ENCODE data around the gene CLCN7. TPM values are rescaled to one million over a fixed set of nuclear protein-coding genes. Genes with fewer than 3 reads are reported as not detected.
A peak's percentile ranks its signal among the peaks of the same experiment; 100 is the strongest.

Gene CLCN7
- total and polyA plus RNA-seq, 9 of the 15 experiments (the other 6 are each of a cell fraction or from before 2014, with no cell fraction given) = 0.06 to 126 (median 18.7) TPM

DNA sequence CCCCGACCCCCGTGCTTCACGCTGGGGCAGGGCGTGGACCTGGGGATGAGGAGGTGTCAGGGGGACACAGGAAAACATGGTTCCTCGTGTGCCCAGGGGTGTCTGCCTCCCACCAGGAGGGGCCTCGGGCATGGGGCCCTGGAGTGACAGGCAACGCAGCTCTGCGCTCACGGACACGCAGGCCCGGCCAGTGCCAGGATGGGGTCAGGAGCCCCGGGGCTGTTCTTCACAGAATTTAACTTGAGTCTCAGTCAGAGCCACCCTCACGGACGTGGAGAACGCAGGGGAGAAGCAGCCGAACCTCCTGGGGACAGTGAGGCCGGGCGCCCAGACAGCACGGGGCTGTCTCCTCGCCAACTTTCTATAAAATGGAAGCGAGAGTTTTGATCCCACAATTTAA is 77.0 kb downstream of the CLCN7 start (continued):
- TF ChIP-seq, protein P1, sequence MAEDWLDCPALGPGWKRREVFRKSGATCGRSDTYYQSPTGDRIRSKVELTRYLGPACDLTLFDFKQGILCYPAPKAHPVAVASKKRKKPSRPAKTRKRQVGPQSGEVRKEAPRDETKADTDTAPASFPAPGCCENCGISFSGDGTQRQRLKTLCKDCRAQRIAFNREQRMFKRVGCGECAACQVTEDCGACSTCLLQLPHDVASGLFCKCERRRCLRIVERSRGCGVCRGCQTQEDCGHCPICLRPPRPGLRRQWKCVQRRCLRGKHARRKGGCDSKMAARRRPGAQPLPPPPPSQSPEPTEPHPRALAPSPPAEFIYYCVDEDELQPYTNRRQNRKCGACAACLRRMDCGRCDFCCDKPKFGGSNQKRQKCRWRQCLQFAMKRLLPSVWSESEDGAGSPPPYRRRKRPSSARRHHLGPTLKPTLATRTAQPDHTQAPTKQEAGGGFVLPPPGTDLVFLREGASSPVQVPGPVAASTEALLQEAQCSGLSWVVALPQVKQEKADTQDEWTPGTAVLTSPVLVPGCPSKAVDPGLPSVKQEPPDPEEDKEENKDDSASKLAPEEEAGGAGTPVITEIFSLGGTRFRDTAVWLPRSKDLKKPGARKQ (CRISPR knock-in tag; IDR thresholded peaks at IDR 0.05) = no peak

DNA sequence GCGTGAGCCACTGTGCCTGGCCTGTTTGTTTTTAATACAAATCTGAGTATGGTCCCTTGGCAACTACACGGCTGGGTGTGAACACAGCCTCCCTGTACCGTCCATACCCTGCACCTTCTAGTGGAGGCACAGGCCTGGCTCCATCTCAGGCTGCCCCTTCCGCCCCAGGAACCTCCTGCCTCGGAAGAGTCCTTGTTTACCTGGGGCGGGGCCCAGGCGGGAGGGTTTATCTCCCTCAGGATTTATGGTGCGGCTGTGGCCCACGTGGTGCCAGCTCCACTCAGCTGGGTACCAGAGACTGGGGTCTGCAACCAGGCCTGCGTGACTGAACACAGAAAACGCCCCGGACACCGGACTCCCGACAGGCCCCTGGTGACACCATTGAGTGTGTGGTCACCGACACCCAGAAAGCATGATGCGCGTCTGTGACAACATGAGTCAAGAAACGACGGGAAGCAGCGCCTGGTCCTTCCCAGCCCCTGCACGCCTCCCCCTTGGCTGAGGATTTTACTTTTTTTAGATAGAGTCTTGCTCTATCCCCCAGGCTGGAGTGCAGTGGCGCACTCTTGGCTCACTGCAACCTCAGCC is 79.3 kb downstream of the CLCN7 start:
- intact Hi-C loops (cut with micrococcal nuclease) (no loop called here), in situ Hi-C loops (cut with MboI) (no loop called here)
- H3K27me3 ChIP-seq (ENCODE audit: control insufficient read depth in 2 of 2, insufficient read depth in 2 of 2, low read length in 2 of 2) = no peaks in the 10 kb centered on the region
- H3K36me3 ChIP-seq (ENCODE audit: control insufficient read depth, insufficient read depth, low read length) = no peaks in the 10 kb centered on the region
- ChIA-PET CTCF (ENCODE audit: low intra/inter-chr PET ratio) (no interaction called here), POLR2A (interaction anchor here (0.8 to 1.7 kb wide), 4 partner anchors 10 to 17 kb away, joined by 3 to 5 read pairs (median 3); no protein-coding TSS in a partner anchor)
- H3K4me2 ChIP-seq (ENCODE audit: insufficient read depth, low read length) = no peak overlapping the region
- 50% methylated on average over 20 of the region's 22 CpGs for WGBS (ENCODE audit: insufficient coverage, low coverage, missing lambda C conversion rate)
- BruUV-seq (replicated peaks) = no TSS peak
- no peaks in the 10 kb centered on the region for H3K9me1 ChIP-seq (ENCODE audit: control insufficient read depth, insufficient read depth, low read length)
- FAIRE-seq (no peak), DNase-seq (ENCODE audit: extremely low read depth in 1 of 4, low spot score in 3 of 4) (peak in 1 of 4 experiments; percentile 25), ATAC-seq (peak; percentile 23; the same call in 2 of the 3 replicates)
- H3K9ac ChIP-seq (ENCODE audit: insufficient read depth in 1 of 2, low read depth in 2 of 2, low read length in 2 of 2) = no peak overlapping the region; a peak in 1 of 4 replicates
- H3K27ac ChIP-seq (ENCODE audit: extremely low read depth, low read depth, low read length) = no peak overlapping the region
- peaks cover 0 to 36% of the 10 kb centered on the region in 2 experiments; a peak in 2 of 5 replicates for H3K4me1 ChIP-seq (replicated peaks in 1 of 2; ENCODE audit: control insufficient read depth in 2 of 2, insufficient read depth in 2 of 2, low read length in 2 of 2)
- no peaks in the 10 kb centered on the region for H4K20me1 ChIP-seq (replicated peaks; ENCODE audit: control insufficient read depth, insufficient read depth, low read length)
- no peaks in the 10 kb centered on the region for H3K79me2 ChIP-seq (ENCODE audit: control insufficient read depth, insufficient read depth, low read length)
- no peak overlapping the region for H2AFZ ChIP-seq (ENCODE audit: low read depth, low read length)
- H3K4me3 ChIP-seq = no peak overlapping the region
- no peaks in the 10 kb centered on the region for H3K9me3 ChIP-seq (replicated peaks; ENCODE audit: control insufficient read depth, insufficient read depth, low read depth, low read length)
- TF ChIP-seq KAT7 (CRISPR knock-in tag; IDR thresholded peaks at IDR 0.05; ENCODE audit: borderline replicate concordance) = no peak
- no peak for TF ChIP-seq SPI1 (IDR thresholded peaks at IDR 0.05; ENCODE audit: borderline replicate concordance, low read depth, low read length)
- TF ChIP-seq POLR3G (IDR thresholded peaks at IDR 0.05; ENCODE audit: extremely low read depth, insufficient read length, insufficient replicate concordance) = no peak
- no peak for TF ChIP-seq DACH1 (IDR thresholded peaks at IDR 0.05; ENCODE audit: partially characterized antibody)
- no peak for TF ChIP-seq RBM14 (IDR thresholded peaks at IDR 0.05; ENCODE audit: borderline replicate concordance, insufficient read depth, low read depth, low read length)
- TF ChIP-seq, protein P2, sequence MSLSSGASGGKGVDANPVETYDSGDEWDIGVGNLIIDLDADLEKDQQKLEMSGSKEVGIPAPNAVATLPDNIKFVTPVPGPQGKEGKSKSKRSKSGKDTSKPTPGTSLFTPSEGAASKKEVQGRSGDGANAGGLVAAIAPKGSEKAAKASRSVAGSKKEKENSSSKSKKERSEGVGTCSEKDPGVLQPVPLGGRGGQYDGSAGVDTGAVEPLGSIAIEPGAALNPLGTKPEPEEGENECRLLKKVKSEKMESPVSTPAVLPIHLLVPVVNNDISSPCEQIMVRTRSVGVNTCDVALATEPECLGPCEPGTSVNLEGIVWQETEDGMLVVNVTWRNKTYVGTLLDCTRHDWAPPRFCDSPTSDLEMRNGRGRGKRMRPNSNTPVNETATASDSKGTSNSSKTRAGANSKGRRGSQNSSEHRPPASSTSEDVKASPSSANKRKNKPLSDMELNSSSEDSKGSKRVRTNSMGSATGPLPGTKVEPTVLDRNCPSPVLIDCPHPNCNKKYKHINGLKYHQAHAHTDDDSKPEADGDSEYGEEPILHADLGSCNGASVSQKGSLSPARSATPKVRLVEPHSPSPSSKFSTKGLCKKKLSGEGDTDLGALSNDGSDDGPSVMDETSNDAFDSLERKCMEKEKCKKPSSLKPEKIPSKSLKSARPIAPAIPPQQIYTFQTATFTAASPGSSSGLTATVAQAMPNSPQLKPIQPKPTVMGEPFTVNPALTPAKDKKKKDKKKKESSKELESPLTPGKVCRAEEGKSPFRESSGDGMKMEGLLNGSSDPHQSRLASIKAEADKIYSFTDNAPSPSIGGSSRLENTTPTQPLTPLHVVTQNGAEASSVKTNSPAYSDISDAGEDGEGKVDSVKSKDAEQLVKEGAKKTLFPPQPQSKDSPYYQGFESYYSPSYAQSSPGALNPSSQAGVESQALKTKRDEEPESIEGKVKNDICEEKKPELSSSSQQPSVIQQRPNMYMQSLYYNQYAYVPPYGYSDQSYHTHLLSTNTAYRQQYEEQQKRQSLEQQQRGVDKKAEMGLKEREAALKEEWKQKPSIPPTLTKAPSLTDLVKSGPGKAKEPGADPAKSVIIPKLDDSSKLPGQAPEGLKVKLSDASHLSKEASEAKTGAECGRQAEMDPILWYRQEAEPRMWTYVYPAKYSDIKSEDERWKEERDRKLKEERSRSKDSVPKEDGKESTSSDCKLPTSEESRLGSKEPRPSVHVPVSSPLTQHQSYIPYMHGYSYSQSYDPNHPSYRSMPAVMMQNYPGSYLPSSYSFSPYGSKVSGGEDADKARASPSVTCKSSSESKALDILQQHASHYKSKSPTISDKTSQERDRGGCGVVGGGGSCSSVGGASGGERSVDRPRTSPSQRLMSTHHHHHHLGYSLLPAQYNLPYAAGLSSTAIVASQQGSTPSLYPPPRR (CRISPR knock-in tag; IDR thresholded peaks at IDR 0.05; ENCODE audit: borderline replicate concordance) = no peak
- TF ChIP-seq, protein P3, sequence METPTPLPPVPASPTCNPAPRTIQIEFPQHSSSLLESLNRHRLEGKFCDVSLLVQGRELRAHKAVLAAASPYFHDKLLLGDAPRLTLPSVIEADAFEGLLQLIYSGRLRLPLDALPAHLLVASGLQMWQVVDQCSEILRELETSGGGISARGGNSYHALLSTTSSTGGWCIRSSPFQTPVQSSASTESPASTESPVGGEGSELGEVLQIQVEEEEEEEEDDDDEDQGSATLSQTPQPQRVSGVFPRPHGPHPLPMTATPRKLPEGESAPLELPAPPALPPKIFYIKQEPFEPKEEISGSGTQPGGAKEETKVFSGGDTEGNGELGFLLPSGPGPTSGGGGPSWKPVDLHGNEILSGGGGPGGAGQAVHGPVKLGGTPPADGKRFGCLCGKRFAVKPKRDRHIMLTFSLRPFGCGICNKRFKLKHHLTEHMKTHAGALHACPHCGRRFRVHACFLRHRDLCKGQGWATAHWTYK (CRISPR knock-in tag; IDR thresholded peaks at IDR 0.05) = no peak
- no peak for TF ChIP-seq PCBP1 (IDR thresholded peaks at IDR 0.05; ENCODE audit: low read depth, low read length, poor library complexity, severe bottlenecking)
- peak; percentile 41; the same call in 1 of the 2 replicates for TF ChIP-seq POLR2G (IDR thresholded peaks at IDR 0.05; ENCODE audit: low read depth, low read length)
- TF ChIP-seq HCFC1 (IDR thresholded peaks at IDR 0.05; ENCODE audit: low read depth, low read length) = no peak
- no peak for TF ChIP-seq CAMTA2 (CRISPR knock-in tag; conservative IDR thresholded peaks at IDR 0.05)

Data from K562 (cell line).